Panc1 (cell line): Measurements from ENCODE around the gene CLIC4.

Experiments used
- POLR2AphosphoS5 ChIP-seq: IDR thresholded peaks from 2 replicates; pipeline ENCODE4 v1.6.1; 2012; ENCODE audit warnings: mild to moderate bottlenecking, low read depth, low read length, moderate library complexity
- TF ChIP-seq, protein P1 (sequence below): fragments of 450-650 bp; IDR thresholded peaks from 2 replicates; pipeline ENCODE4 v1.5.1; 2017; ENCODE audit warnings: mild to moderate bottlenecking
- TF ChIP-seq, protein P2 (sequence below), 2 experiments: IDR thresholded peaks; 2 replicates each; pipeline ENCODE4 v1.6.1; 2011 to 2012; ENCODE audit warnings: low read depth in 2 of 2, control low read depth in 1 of 2, low read length in 1 of 2, mild to moderate bottlenecking in 1 of 2, moderate library complexity in 1 of 2; ENCODE audit not compliant: insufficient read depth in 1 of 2

DNA sequence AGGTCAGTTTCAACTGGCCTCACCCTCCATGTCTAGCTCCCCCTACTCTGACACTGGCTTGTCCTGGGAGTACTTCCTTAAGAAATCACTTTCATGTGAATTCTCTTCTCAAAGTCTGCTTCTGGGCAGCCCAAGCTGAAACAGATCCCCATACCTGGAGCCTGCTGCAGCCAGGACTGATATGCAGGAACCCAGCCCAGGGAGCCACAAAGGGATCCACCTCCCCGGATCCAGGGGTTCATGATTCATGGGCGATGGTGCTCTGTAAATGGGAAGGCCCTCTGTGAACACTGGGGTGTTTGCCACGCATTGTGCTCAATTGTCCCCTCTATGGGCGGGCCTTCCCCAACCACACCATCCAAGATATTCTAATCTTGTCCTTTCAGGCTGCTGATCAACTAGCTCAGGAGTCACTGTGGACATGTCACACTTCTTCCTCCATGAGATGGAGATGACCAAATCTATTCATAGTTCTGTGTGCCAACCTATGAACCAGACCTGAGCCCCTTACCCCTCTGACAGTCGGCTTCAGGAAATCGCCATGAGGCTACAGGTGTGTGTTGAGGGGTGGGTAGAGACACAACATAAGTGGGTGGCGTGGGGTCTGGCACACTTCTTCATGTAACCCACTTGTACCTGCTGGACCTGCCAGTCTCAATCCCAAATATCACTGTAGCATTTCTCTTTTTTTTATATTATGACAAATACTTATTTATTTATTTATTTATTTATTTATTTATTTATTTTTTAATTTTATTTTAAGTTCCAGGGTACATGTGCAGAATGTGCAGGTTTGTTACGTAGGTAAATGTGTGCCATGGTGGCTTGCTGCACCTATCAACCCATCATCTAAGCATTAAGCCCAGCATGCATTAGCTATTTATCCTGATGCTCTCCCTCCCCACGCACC lies 143.1 kb downstream of the CLIC4 start:
- TF ChIP-seq, protein P1, sequence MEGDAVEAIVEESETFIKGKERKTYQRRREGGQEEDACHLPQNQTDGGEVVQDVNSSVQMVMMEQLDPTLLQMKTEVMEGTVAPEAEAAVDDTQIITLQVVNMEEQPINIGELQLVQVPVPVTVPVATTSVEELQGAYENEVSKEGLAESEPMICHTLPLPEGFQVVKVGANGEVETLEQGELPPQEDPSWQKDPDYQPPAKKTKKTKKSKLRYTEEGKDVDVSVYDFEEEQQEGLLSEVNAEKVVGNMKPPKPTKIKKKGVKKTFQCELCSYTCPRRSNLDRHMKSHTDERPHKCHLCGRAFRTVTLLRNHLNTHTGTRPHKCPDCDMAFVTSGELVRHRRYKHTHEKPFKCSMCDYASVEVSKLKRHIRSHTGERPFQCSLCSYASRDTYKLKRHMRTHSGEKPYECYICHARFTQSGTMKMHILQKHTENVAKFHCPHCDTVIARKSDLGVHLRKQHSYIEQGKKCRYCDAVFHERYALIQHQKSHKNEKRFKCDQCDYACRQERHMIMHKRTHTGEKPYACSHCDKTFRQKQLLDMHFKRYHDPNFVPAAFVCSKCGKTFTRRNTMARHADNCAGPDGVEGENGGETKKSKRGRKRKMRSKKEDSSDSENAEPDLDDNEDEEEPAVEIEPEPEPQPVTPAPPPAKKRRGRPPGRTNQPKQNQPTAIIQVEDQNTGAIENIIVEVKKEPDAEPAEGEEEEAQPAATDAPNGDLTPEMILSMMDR, result no peak
- TF ChIP-seq POLR2AphosphoS5, result no peak
- TF ChIP-seq, protein P2, sequence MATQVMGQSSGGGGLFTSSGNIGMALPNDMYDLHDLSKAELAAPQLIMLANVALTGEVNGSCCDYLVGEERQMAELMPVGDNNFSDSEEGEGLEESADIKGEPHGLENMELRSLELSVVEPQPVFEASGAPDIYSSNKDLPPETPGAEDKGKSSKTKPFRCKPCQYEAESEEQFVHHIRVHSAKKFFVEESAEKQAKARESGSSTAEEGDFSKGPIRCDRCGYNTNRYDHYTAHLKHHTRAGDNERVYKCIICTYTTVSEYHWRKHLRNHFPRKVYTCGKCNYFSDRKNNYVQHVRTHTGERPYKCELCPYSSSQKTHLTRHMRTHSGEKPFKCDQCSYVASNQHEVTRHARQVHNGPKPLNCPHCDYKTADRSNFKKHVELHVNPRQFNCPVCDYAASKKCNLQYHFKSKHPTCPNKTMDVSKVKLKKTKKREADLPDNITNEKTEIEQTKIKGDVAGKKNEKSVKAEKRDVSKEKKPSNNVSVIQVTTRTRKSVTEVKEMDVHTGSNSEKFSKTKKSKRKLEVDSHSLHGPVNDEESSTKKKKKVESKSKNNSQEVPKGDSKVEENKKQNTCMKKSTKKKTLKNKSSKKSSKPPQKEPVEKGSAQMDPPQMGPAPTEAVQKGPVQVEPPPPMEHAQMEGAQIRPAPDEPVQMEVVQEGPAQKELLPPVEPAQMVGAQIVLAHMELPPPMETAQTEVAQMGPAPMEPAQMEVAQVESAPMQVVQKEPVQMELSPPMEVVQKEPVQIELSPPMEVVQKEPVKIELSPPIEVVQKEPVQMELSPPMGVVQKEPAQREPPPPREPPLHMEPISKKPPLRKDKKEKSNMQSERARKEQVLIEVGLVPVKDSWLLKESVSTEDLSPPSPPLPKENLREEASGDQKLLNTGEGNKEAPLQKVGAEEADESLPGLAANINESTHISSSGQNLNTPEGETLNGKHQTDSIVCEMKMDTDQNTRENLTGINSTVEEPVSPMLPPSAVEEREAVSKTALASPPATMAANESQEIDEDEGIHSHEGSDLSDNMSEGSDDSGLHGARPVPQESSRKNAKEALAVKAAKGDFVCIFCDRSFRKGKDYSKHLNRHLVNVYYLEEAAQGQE (IDR thresholded peaks at IDR 0.05; ENCODE audit: insufficient read depth in 1 of 2, low read depth in 2 of 2, low read length in 1 of 2), result no peak
